ENCODE results near the gene PCDHB10.

GRCh38 chr5:141236516-141237313, 44.6 kb downstream of the PCDHB10 start:
- TF ChIP-seq YY1 (IDR thresholded peaks at IDR 0.05; ENCODE audit: insufficient read depth, insufficient read length): no peak
- TF ChIP-seq ZNF274 (IDR thresholded peaks at IDR 0.05; ENCODE audit: low read depth, low read length): no peak
